ENCODE results near the gene TBC1D19.
A peak's percentile ranks its signal among the peaks of the same experiment; 100 is the strongest.

TBC1D19 gene

GRCh38 chr4:26749867-26750266 is 166.0 kb downstream of the TBC1D19 start:
- Histone ChIP-seq H3K9ac (no peak overlapping the region), H3K27ac (peak overlapping the region in 6 of 11 experiments; percentile 6 to 79 (median 68); a peak in 10 of 22 replicates), H3K27me3 (no peaks in the 10 kb centered on the region), H3K9me3 (replicated peaks in 1 of 11) (peaks cover 5 to 21% (median 17%) of the 10 kb centered on the region in 11 experiments; a peak in 21 of 22 replicates), H4K20me1 (no peaks in the 10 kb centered on the region), H3K4me3 (no peak overlapping the region), H3K36me3 (peaks cover 0 to 22% (median 0%) of the 10 kb centered on the region in 11 experiments; a peak in 5 of 22 replicates), H3K4me1 (peaks cover 40 to 60% (median 54%) of the 10 kb centered on the region in 10 experiments), H3K4me2 (peak overlapping the region in 10 of 11 experiments; percentile 56 to 95 (median 86); a peak in 19 of 22 replicates)
- no peak for TF ChIP-seq Cebpa-rat (IDR thresholded peaks at IDR 0.05)

- Histone ChIP-seq H3K9me3 (replicated peaks in 1 of 11) (peaks cover 0 to 10% (median 5%) of the 10 kb centered on the region in 11 experiments; a peak in 17 of 22 replicates), H3K4me2 (peak overlapping the region in 10 of 11 experiments; percentile 8 to 81 (median 32); a peak in 16 of 22 replicates), H3K27ac (peak overlapping the region in 1 of 11 experiments; percentile 63; a peak in 1 of 22 replicates), H3K36me3 (peaks cover 0 to 15% (median 0%) of the 10 kb centered on the region in 11 experiments; a peak in 5 of 22 replicates), H3K4me1 (peaks cover 40 to 60% (median 54%) of the 10 kb centered on the region in 10 experiments), H3K27me3 (no peaks in the 10 kb centered on the region), H4K20me1 (no peaks in the 10 kb centered on the region), H3K9ac (no peak overlapping the region), H3K4me3 (no peak overlapping the region)
- no peak for TF ChIP-seq Cebpa-rat (IDR thresholded peaks at IDR 0.05)
Measured at GRCh38 chr4:26751004-26751403, 167.1 kb downstream of the TBC1D19 start.

GRCh38 chr4:26751838-26752237 is 168.0 kb downstream of the TBC1D19 start:
- Histone ChIP-seq H3K36me3 (peaks cover 0 to 8% (median 0%) of the 10 kb centered on the region in 11 experiments; a peak in 2 of 22 replicates), H3K9me3 (replicated peaks in 1 of 11) (peaks cover 0 to 4% (median 0%) of the 10 kb centered on the region in 11 experiments; a peak in 6 of 22 replicates), H3K4me1 (peaks cover 37 to 55% (median 50%) of the 10 kb centered on the region in 10 experiments), H3K4me2 (peak overlapping the region in 10 of 11 experiments; percentile 4 to 81 (median 31); a peak in 17 of 22 replicates), H3K4me3 (no peak overlapping the region), H3K9ac (no peak overlapping the region), H4K20me1 (no peaks in the 10 kb centered on the region), H3K27ac (no peak overlapping the region), H3K27me3 (no peaks in the 10 kb centered on the region)
- TF ChIP-seq Cebpa-rat (IDR thresholded peaks at IDR 0.05): no peak

- H3K27ac ChIP-seq: no peak overlapping the region
- H3K36me3 ChIP-seq: peaks cover 0 to 10% (median 0%) of the 10 kb centered on the region in 11 experiments; a peak in 2 of 22 replicates
- H3K4me1 ChIP-seq: peaks cover 27 to 42% (median 37%) of the 10 kb centered on the region in 10 experiments
- H3K27me3 ChIP-seq: no peaks in the 10 kb centered on the region
- no peaks in the 10 kb centered on the region for H4K20me1 ChIP-seq
- H3K9me3 ChIP-seq (replicated peaks in 1 of 11): peaks cover 0 to 4% (median 0%) of the 10 kb centered on the region in 11 experiments; a peak in 1 of 22 replicates
- no peak overlapping the region for H3K9ac ChIP-seq
- TF ChIP-seq Cebpa-rat (IDR thresholded peaks at IDR 0.05): no peak
- H3K4me2 ChIP-seq: no peak overlapping the region
- no peak overlapping the region for H3K4me3 ChIP-seq
Measured at GRCh38 chr4:26753187-26753586, 169.3 kb downstream of the TBC1D19 start.

GRCh38 chr4:26753617-26754016 is 169.7 kb downstream of the TBC1D19 start:
- no peak overlapping the region for H3K27ac ChIP-seq
- no peak overlapping the region for H3K4me2 ChIP-seq
- no peak overlapping the region for H3K9ac ChIP-seq
- H3K36me3 ChIP-seq: peaks cover 0 to 14% (median 0%) of the 10 kb centered on the region in 11 experiments; a peak in 2 of 22 replicates
- H3K4me1 ChIP-seq: peaks cover 23 to 38% (median 32%) of the 10 kb centered on the region in 10 experiments
- no peaks in the 10 kb centered on the region for H3K27me3 ChIP-seq
- no peaks in the 10 kb centered on the region for H4K20me1 ChIP-seq
- TF ChIP-seq Cebpa-rat (IDR thresholded peaks at IDR 0.05): no peak
- no peak overlapping the region for H3K4me3 ChIP-seq
- H3K9me3 ChIP-seq (replicated peaks in 1 of 11): peaks cover 0 to 4% (median 0%) of the 10 kb centered on the region in 11 experiments; a peak in 1 of 22 replicates

GRCh38 chr4:26757751-26758150 is 173.9 kb downstream of the TBC1D19 start:
- no peaks in the 10 kb centered on the region for H3K9me3 ChIP-seq (replicated peaks in 1 of 11)
- no peak for TF ChIP-seq Cebpa-rat (IDR thresholded peaks at IDR 0.05)
- H3K4me2 ChIP-seq: no peak overlapping the region
- no peaks in the 10 kb centered on the region for H4K20me1 ChIP-seq
- H3K27ac ChIP-seq: no peak overlapping the region
- no peaks in the 10 kb centered on the region for H3K27me3 ChIP-seq
- peaks cover 0 to 2% (median 0%) of the 10 kb centered on the region in 10 experiments; a peak in 1 of 20 replicates for H3K4me1 ChIP-seq
- peaks cover 0 to 10% (median 0%) of the 10 kb centered on the region in 11 experiments; a peak in 3 of 22 replicates for H3K36me3 ChIP-seq
- no peak overlapping the region for H3K9ac ChIP-seq
- H3K4me3 ChIP-seq: no peak overlapping the region

GRCh38 chr4:26758899-26759298 is 175.0 kb downstream of the TBC1D19 start:
- no peaks in the 10 kb centered on the region for H3K27me3 ChIP-seq
- no peak overlapping the region for H3K27ac ChIP-seq
- H3K9ac ChIP-seq: no peak overlapping the region
- peaks cover 0 to 10% (median 0%) of the 10 kb centered on the region in 11 experiments; a peak in 3 of 22 replicates for H3K36me3 ChIP-seq
- 0 out of 22 replicates have a peak, but pooled peaks cover 0 to 3% (median 0%) of the 10 kb centered on the region in 11 experiments for H3K9me3 ChIP-seq (replicated peaks in 1 of 11)
- no peaks in the 10 kb centered on the region for H4K20me1 ChIP-seq
- no peak overlapping the region for H3K4me2 ChIP-seq
- peak in 1 of 11 experiments; percentile 25; a peak in 1 of 22 replicates for TF ChIP-seq Cebpa-rat (IDR thresholded peaks at IDR 0.05)
- H3K4me1 ChIP-seq: peaks cover 0 to 6% (median 0%) of the 10 kb centered on the region in 10 experiments; a peak in 2 of 20 replicates
- no peak overlapping the region for H3K4me3 ChIP-seq

- Histone ChIP-seq H3K27ac (no peak overlapping the region), H3K4me1 (peaks cover 0 to 6% (median 1%) of the 10 kb centered on the region in 10 experiments; a peak in 5 of 20 replicates), H3K27me3 (no peaks in the 10 kb centered on the region), H3K4me2 (no peak overlapping the region), H3K4me3 (no peak overlapping the region), H3K9me3 (replicated peaks in 1 of 11) (0 out of 22 replicates have a peak, but pooled peaks cover 0 to 6% (median 0%) of the 10 kb centered on the region in 11 experiments), H3K36me3 (peaks cover 0 to 10% (median 0%) of the 10 kb centered on the region in 11 experiments; a peak in 3 of 22 replicates), H4K20me1 (no peaks in the 10 kb centered on the region), H3K9ac (no peak overlapping the region)
- no peak for TF ChIP-seq Cebpa-rat (IDR thresholded peaks at IDR 0.05)
Measured at GRCh38 chr4:26762650-26763049, 178.8 kb downstream of the TBC1D19 start.

DNA sequence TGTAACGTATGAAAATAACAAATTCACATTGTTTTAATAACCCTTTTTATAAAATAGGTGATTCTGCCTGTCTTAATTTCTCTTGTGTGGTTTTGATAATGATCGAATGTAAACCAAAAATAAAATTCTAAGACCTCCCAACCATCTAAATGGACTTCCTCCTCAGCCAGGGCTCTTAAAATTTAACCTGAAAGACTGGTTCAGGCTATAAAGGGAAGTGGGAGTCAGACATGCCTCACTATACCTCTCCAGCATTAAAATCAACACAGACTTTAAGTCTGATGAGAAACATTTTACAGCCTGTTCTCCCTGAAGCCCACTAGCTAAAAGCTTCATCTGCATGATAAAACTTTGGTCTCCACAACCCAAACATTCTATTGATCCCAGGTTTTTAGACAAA is 179.2 kb downstream of the TBC1D19 start:
- H3K4me2 ChIP-seq: 0 out of 22 replicates have a peak overlapping the region, but pooled peaks of 1 of the 11 experiments have one; percentile 19
- H3K9me3 ChIP-seq (replicated peaks in 1 of 11): 0 out of 22 replicates have a peak, but pooled peaks cover 0 to 6% (median 0%) of the 10 kb centered on the region in 11 experiments
- no peaks in the 10 kb centered on the region for H3K27me3 ChIP-seq
- no peak for TF ChIP-seq Cebpa-rat (IDR thresholded peaks at IDR 0.05)
- H3K4me3 ChIP-seq: no peak overlapping the region
- no peak overlapping the region for H3K27ac ChIP-seq
- H3K9ac ChIP-seq: no peak overlapping the region
- H3K36me3 ChIP-seq: peaks cover 0 to 10% (median 0%) of the 10 kb centered on the region in 11 experiments; a peak in 3 of 22 replicates
- no peaks in the 10 kb centered on the region for H4K20me1 ChIP-seq
- peaks cover 0 to 6% (median 1%) of the 10 kb centered on the region in 10 experiments; a peak in 5 of 20 replicates for H3K4me1 ChIP-seq
